AG04450 (cell line): ENCODE measurements around the gene TBX10. TPM values are rescaled to one million over a fixed set of nuclear protein-coding genes. Genes with fewer than 3 reads are reported as not detected.

Source experiments
- CTCF ChIA-PET: fragments of 300-600, 350-600 bp; formaldehyde crosslinking; extraction: SDS; loops from one replicate; lab custom pipeline; 2022; ENCODE audit warnings: antibody characterized with exemption, inconsistent platforms; lab: Charles Lee
- POLR2A ChIA-PET: fragments of 350-600 bp; formaldehyde crosslinking; extraction: SDS; loops from one replicate; lab custom pipeline; 2021; ENCODE audit warnings: antibody characterized with exemption, inconsistent platforms; lab: Yijun Ruan, JAX
- DNase-seq: peaks from one replicate; pipeline ENCODE4 v3.0.0-alpha.2; 2011; ENCODE audit warnings: low read depth, low spot score
- H3K27ac ChIP-seq: one replicate; pipeline ENCODE4 v1.5.1; 2012; ENCODE audit warnings: low read depth, low read length, control low read depth
- H3K27me3 ChIP-seq: one replicate; pipeline ENCODE4 v1.6.0; 2012; ENCODE audit warnings: low read length; ENCODE audit not compliant: control insufficient read depth, insufficient read depth
- H3K4me3 ChIP-seq: 2 replicates; pipeline ENCODE4 v1.5.1; 2011; ENCODE audit warnings: mild to moderate bottlenecking, low read depth, low read length, control low read depth
- H3K9me3 ChIP-seq: 2 replicates; pipeline ENCODE4 v1.5.1; 2012; ENCODE audit warnings: low read length; ENCODE audit not compliant: control insufficient read depth, insufficient read depth
- CTCF ChIP-seq: IDR thresholded peaks from 2 replicates; pipeline ENCODE4 v1.5.1; 2011; ENCODE audit warnings: low read depth, low read length, control low read depth, inconsistent platforms
- polyA plus RNA-seq: library from polyadenylated mRNA; depleted of rRNA; stranded (reverse); fragments of >200 nt; gene quantifications from 2 replicates; pipeline ENCODE4 v1.2.3, GENCODE V29; 2011

TBX10 gene
- polyA plus RNA-seq, 1 experiment, result not detected

- peaks cover 11% of the 10 kb centered on the region for H3K27me3 ChIP-seq
- DNase-seq, result no peak
- H3K27ac ChIP-seq, result no peak overlapping the region
- ChIA-PET CTCF (no interaction called here), POLR2A (no interaction called here)
- H3K4me3 ChIP-seq, result no peak overlapping the region
- no peaks in the 10 kb centered on the region; the same call in 1 of the 2 replicates for H3K9me3 ChIP-seq
- no peak for TF ChIP-seq CTCF
Observed at GRCh38 chr11:67611165-67611564, 28.4 kb downstream of the TBX10 start.

- DNase-seq, result no peak
- ChIA-PET POLR2A (no interaction called here), CTCF (interaction anchor here (0.9 kb wide), 1 partner anchor 18 kb away, joined by 4 read pairs; no protein-coding TSS in a partner anchor)
- Histone ChIP-seq H3K9me3 (no peaks in the 10 kb centered on the region; the same call in 1 of the 2 replicates), H3K4me3 (no peak overlapping the region), H3K27ac (no peak overlapping the region), H3K27me3 (peaks cover 4% of the 10 kb centered on the region)
- no peak for TF ChIP-seq CTCF
Observed at GRCh38 chr11:67610302-67610868, 29.2 kb downstream of the TBX10 start.

- TF ChIP-seq CTCF, result no peak
- Histone ChIP-seq H3K9me3 (no peaks in the 10 kb centered on the region; the same call in 1 of the 2 replicates), H3K27ac (no peak overlapping the region), H3K4me3 (no peak overlapping the region), H3K27me3 (no peaks in the 10 kb centered on the region)
- ChIA-PET POLR2A (interaction anchor here (0.9 kb wide), 1 partner anchor 11 kb away, joined by 4 read pairs; no protein-coding TSS in a partner anchor), CTCF (interaction anchor here (1.5 to 2.5 kb wide), 2 partner anchors 20 to 208 kb away, joined by 4 to 23 read pairs; partner anchors contain the start of genes NUDT8 and PPP1CA)
- DNase-seq, result no peak
Observed at GRCh38 chr11:67609316-67609715, 30.2 kb downstream of the TBX10 start.

GRCh38 chr11:67608486-67608885 is 31.1 kb downstream of the TBX10 start:
- Histone ChIP-seq H3K27me3 (no peaks in the 10 kb centered on the region), H3K9me3 (no peaks in the 10 kb centered on the region; the same call in 1 of the 2 replicates), H3K27ac (no peak overlapping the region), H3K4me3 (no peak overlapping the region)
- DNase-seq, result no peak
- CTCF ChIA-PET, result interaction anchor here (1.5 to 2.5 kb wide), 2 partner anchors 21 to 207 kb away, joined by 4 to 23 read pairs; partner anchors contain the start of genes NUDT8 and PPP1CA
- POLR2A ChIA-PET, result interaction anchor here (0.9 kb wide), 1 partner anchor 12 kb away, joined by 4 read pairs; no protein-coding TSS in a partner anchor
- no peak for TF ChIP-seq CTCF

GRCh38 chr11:67607507-67607906 is 32.1 kb downstream of the TBX10 start:
- DNase-seq, result no peak
- Histone ChIP-seq H3K4me3 (peak overlapping the region; percentile 70), H3K27me3 (peaks cover 5% of the 10 kb centered on the region), H3K9me3 (peaks cover 4% of the 10 kb centered on the region), H3K27ac (no peak overlapping the region)
- POLR2A ChIA-PET, result no interaction called here
- CTCF ChIA-PET, result interaction anchor here (2.5 kb wide), 1 partner anchor 22 kb away, joined by 23 read pairs; the partner anchor contains the start of gene NUDT8
- no peak for TF ChIP-seq CTCF
